ENCODE measurements around the gene SMAD1. TPM values are rescaled to one million over a fixed set of nuclear protein-coding genes. Genes with fewer than 3 reads are reported as not detected.
"Not testable (repeated sequence)": the region's sequence is repeated elsewhere in the genome, so short reads cannot be mapped to it uniquely, and the experiment has no call there.

SMAD1 gene
- total RNA-seq, 2 donors from 2014 or later = 1.3 to 16.7 TPM

GRCh38 chr4:145564540-145564939, 82.9 kb downstream of the SMAD1 start:
- H3K9me3 ChIP-seq (ENCODE audit: control insufficient read depth, low read length, poor library complexity, severe bottlenecking) = no peaks in the 10 kb centered on the region
- DNase-seq = no peak
- ATAC-seq = no peak
- Mint-ChIP-seq H3K4me3 (no peak overlapping the region), H3K27ac (no peak overlapping the region), H3K36me3 (ENCODE audit: low read depth) (no peaks in the 10 kb centered on the region), H3K4me1 (no peaks in the 10 kb centered on the region), H3K27me3 (peaks cover 18% of the 10 kb centered on the region)

GRCh38 chr4:145565328-145565727, 83.7 kb downstream of the SMAD1 start:
- Mint-ChIP-seq H3K27ac (no peak overlapping the region), H3K27me3 (peaks cover 20% of the 10 kb centered on the region), H3K36me3 (ENCODE audit: low read depth) (no peaks in the 10 kb centered on the region), H3K4me3 (no peak overlapping the region), H3K4me1 (no peaks in the 10 kb centered on the region)
- DNase-seq (no peak), ATAC-seq (no peak)
- H3K9me3 ChIP-seq (ENCODE audit: control insufficient read depth, low read length, poor library complexity, severe bottlenecking) = no peaks in the 10 kb centered on the region

- Mint-ChIP-seq H3K4me3 (no peak overlapping the region), H3K4me1 (no peaks in the 10 kb centered on the region), H3K27ac (no peak overlapping the region), H3K36me3 (ENCODE audit: low read depth) (no peaks in the 10 kb centered on the region), H3K27me3 (peaks cover 26% of the 10 kb centered on the region)
- DNase-seq (no peak), ATAC-seq (no peak)
- no peaks in the 10 kb centered on the region for H3K9me3 ChIP-seq (ENCODE audit: control insufficient read depth, low read length, poor library complexity, severe bottlenecking)
Observed at GRCh38 chr4:145566086-145566708, 84.5 kb downstream of the SMAD1 start.

GRCh38 chr4:145566768-145567167, 85.1 kb downstream of the SMAD1 start:
- Mint-ChIP-seq H3K27ac (no peak overlapping the region), H3K36me3 (ENCODE audit: low read depth) (no peaks in the 10 kb centered on the region), H3K4me1 (no peaks in the 10 kb centered on the region), H3K4me3 (no peak overlapping the region), H3K27me3 (peaks cover 26% of the 10 kb centered on the region)
- DNase-seq (no peak), ATAC-seq (no peak)
- H3K9me3 ChIP-seq (ENCODE audit: control insufficient read depth, low read length, poor library complexity, severe bottlenecking) = no peaks in the 10 kb centered on the region

- ATAC-seq = no peak
- H3K9me3 ChIP-seq (ENCODE audit: control insufficient read depth, low read length, poor library complexity, severe bottlenecking) = no peaks in the 10 kb centered on the region
- Mint-ChIP-seq H3K4me1 (no peaks in the 10 kb centered on the region), H3K4me3 (no peak overlapping the region), H3K36me3 (ENCODE audit: low read depth) (no peaks in the 10 kb centered on the region), H3K27me3 (peaks cover 26% of the 10 kb centered on the region), H3K27ac (no peak overlapping the region)
- DNase-seq = no peak
Observed at GRCh38 chr4:145567516-145567915, 85.9 kb downstream of the SMAD1 start.

GRCh38 chr4:145574546-145574945, 92.9 kb downstream of the SMAD1 start:
- H3K4me1 Mint-ChIP-seq; H3K4me3 Mint-ChIP-seq; H3K27me3 Mint-ChIP-seq; H3K36me3 Mint-ChIP-seq (ENCODE audit: low read depth); H3K27ac Mint-ChIP-seq; ATAC-seq; DNase-seq; H3K9me3 ChIP-seq (ENCODE audit: control insufficient read depth, low read length, poor library complexity, severe bottlenecking): not testable (repeated sequence)

- Mint-ChIP-seq H3K27ac (no peak overlapping the region), H3K27me3 (peaks cover 20% of the 10 kb centered on the region), H3K4me1 (no peaks in the 10 kb centered on the region), H3K4me3 (no peak overlapping the region), H3K36me3 (ENCODE audit: low read depth) (peaks cover 2% of the 10 kb centered on the region)
- DNase-seq = no peak
- no peaks in the 10 kb centered on the region for H3K9me3 ChIP-seq (ENCODE audit: control insufficient read depth, low read length, poor library complexity, severe bottlenecking)
- ATAC-seq = no peak
Observed at GRCh38 chr4:145580906-145581305, 99.3 kb downstream of the SMAD1 start.

GRCh38 chr4:145583191-145584055, 101.8 kb downstream of the SMAD1 start:
- H3K27ac Mint-ChIP-seq = no peak overlapping the region
- H3K4me3 Mint-ChIP-seq = no peak overlapping the region
- ATAC-seq = no peak
- H3K9me3 ChIP-seq (ENCODE audit: control insufficient read depth, low read length, poor library complexity, severe bottlenecking) = no peaks in the 10 kb centered on the region
- no peaks in the 10 kb centered on the region for H3K4me1 Mint-ChIP-seq
- DNase-seq = no peak
- peaks cover 29% of the 10 kb centered on the region for H3K27me3 Mint-ChIP-seq
- H3K36me3 Mint-ChIP-seq (ENCODE audit: low read depth) = no peaks in the 10 kb centered on the region

GRCh38 chr4:145587088-145587754, 105.6 kb downstream of the SMAD1 start:
- no peaks in the 10 kb centered on the region for H3K9me3 ChIP-seq (ENCODE audit: control insufficient read depth, low read length, poor library complexity, severe bottlenecking)
- DNase-seq = no peak
- H3K4me1 Mint-ChIP-seq = no peaks in the 10 kb centered on the region
- H3K4me3 Mint-ChIP-seq = no peak overlapping the region
- H3K27ac Mint-ChIP-seq = no peak overlapping the region
- no peaks in the 10 kb centered on the region for H3K36me3 Mint-ChIP-seq (ENCODE audit: low read depth)
- H3K27me3 Mint-ChIP-seq = peaks cover 22% of the 10 kb centered on the region
- ATAC-seq = no peak

- H3K4me1 Mint-ChIP-seq; ATAC-seq; H3K9me3 ChIP-seq (ENCODE audit: control insufficient read depth, low read length, poor library complexity, severe bottlenecking); H3K36me3 Mint-ChIP-seq (ENCODE audit: low read depth); H3K4me3 Mint-ChIP-seq; H3K27ac Mint-ChIP-seq; DNase-seq: not testable (repeated sequence)
- H3K27me3 Mint-ChIP-seq = peaks cover 21% of the 10 kb centered on the region
Observed at GRCh38 chr4:145589381-145589780, 107.7 kb downstream of the SMAD1 start.

- Mint-ChIP-seq H3K27me3 (peaks cover 19% of the 10 kb centered on the region), H3K27ac (no peak overlapping the region), H3K36me3 (ENCODE audit: low read depth) (no peaks in the 10 kb centered on the region), H3K4me3 (no peak overlapping the region), H3K4me1 (no peaks in the 10 kb centered on the region)
- no peak for DNase-seq
- no peak for ATAC-seq
- H3K9me3 ChIP-seq (ENCODE audit: control insufficient read depth, low read length, poor library complexity, severe bottlenecking) = no peaks in the 10 kb centered on the region
Observed at GRCh38 chr4:145589916-145590702, 108.5 kb downstream of the SMAD1 start.

GRCh38 chr4:145602129-145602760, 120.6 kb downstream of the SMAD1 start:
- no peaks in the 10 kb centered on the region for H3K4me1 Mint-ChIP-seq
- DNase-seq = no peak
- ATAC-seq = no peak
- no peaks in the 10 kb centered on the region for H3K36me3 Mint-ChIP-seq (ENCODE audit: low read depth)
- no peak overlapping the region for H3K27ac Mint-ChIP-seq
- no peak overlapping the region for H3K4me3 Mint-ChIP-seq
- no peaks in the 10 kb centered on the region for H3K9me3 ChIP-seq (ENCODE audit: control insufficient read depth, low read length, poor library complexity, severe bottlenecking)
- peaks cover 25% of the 10 kb centered on the region for H3K27me3 Mint-ChIP-seq
